IMR-90 (cell line): ENCODE data around the gene TMEM82. TPM values are rescaled to one million over a fixed set of nuclear protein-coding genes. Genes with fewer than 3 reads are reported as not detected.

ENCODE experiments used
- ATAC-seq: fragments of 200-7000 bp; cut with Tn5 transposase; 2 replicates; pipeline ENCODE4 v1.9.1; 2020; ENCODE audit warnings: low read depth, mild to moderate bottlenecking, moderate library complexity
- BruUV-seq: library from RNA; stranded (reverse); fragments of 400-500 nt; replicated peaks from 2 replicates; lab custom pipeline; 2021; lab: Mats Ljungman, UMichigan
- CTCF ChIA-PET: fragments of 300-600 bp; formaldehyde crosslinking; extraction: SDS; loops from one replicate; lab custom pipeline; 2021; ENCODE audit warnings: antibody characterized with exemption; lab: Yijun Ruan, JAX
- POLR2A ChIA-PET: fragments of 300-600 bp; sonication (Branson Sonifier 250); formaldehyde crosslinking; loops from one replicate; lab custom pipeline; 2022; ENCODE audit warnings: antibody characterized with exemption; ENCODE audit not compliant: unreplicated experiment; lab: Charles Lee
- DNase-seq: peaks from one replicate; pipeline ENCODE4 v3.0.0; 2013
- H2AFZ ChIP-seq: replicated peaks from 2 replicates; pipeline ENCODE3; 2013; ENCODE audit warnings: low read length, mild to moderate bottlenecking; ENCODE audit not compliant: poor library complexity
- H2AK5ac ChIP-seq: 2 replicates; pipeline ENCODE4 v1.6.1; 2013; ENCODE audit warnings: low read depth, low read length, inconsistent platforms
- H2AK9ac ChIP-seq: replicated peaks from 2 replicates; pipeline ENCODE3; 2013; ENCODE audit warnings: mild to moderate bottlenecking, low read depth, low read length, moderate library complexity; ENCODE audit not compliant: poor library complexity
- H2BK120ac ChIP-seq: 2 replicates; pipeline ENCODE4 v1.6.1; 2013; ENCODE audit warnings: low read depth, low read length, inconsistent platforms
- H2BK15ac ChIP-seq: 3 replicates; pipeline ENCODE4 v1.6.1; 2013; ENCODE audit warnings: low read depth, low read length, inconsistent platforms
- H2BK20ac ChIP-seq: 2 replicates; pipeline ENCODE4 v1.6.1; 2013; ENCODE audit warnings: low read depth, mild to moderate bottlenecking, inconsistent platforms, low read length, moderate library complexity
- H2BK5ac ChIP-seq: 2 replicates; pipeline ENCODE4 v1.6.1; 2013; ENCODE audit warnings: mild to moderate bottlenecking, low read depth, low read length, inconsistent platforms; ENCODE audit not compliant: poor library complexity, severe bottlenecking
- H3K14ac ChIP-seq: replicated peaks from 2 replicates; pipeline ENCODE4 v1.6.1; 2013; ENCODE audit warnings: low read depth, low read length, inconsistent platforms
- H3K18ac ChIP-seq: 2 replicates; pipeline ENCODE4 v1.6.1; 2013; ENCODE audit warnings: low read depth, low read length, control low read depth
- H3K23ac ChIP-seq: 2 replicates; pipeline ENCODE4 v1.6.1; 2013; ENCODE audit warnings: low read depth, low read length, inconsistent platforms
- H3K27ac ChIP-seq: 2 replicates; pipeline ENCODE4 v1.5.1; 2013; ENCODE audit warnings: mild to moderate bottlenecking, control low read depth, low read length; ENCODE audit not compliant: insufficient read depth
- H3K27me3 ChIP-seq: 2 replicates; pipeline ENCODE4 v1.6.1; 2013; ENCODE audit warnings: low read length; ENCODE audit not compliant: control insufficient read depth, insufficient read depth
- H3K36me3 ChIP-seq: 2 replicates; pipeline ENCODE4 v1.6.1; 2013; ENCODE audit warnings: low read length, mixed read lengths; ENCODE audit not compliant: control insufficient read depth, insufficient read depth
- H3K4ac ChIP-seq: 2 replicates; pipeline ENCODE4 v1.6.1; 2013; ENCODE audit warnings: low read depth, low read length, inconsistent platforms
- H3K4me1 ChIP-seq: 2 replicates; pipeline ENCODE4 v1.6.1; 2013; ENCODE audit warnings: low read length, mixed read lengths; ENCODE audit not compliant: control insufficient read depth, insufficient read depth
- H3K4me2 ChIP-seq: 2 replicates; pipeline ENCODE4 v1.6.1; 2013; ENCODE audit warnings: low read depth, mild to moderate bottlenecking, control low read depth, low read length, moderate library complexity
- H3K4me3 ChIP-seq: 2 replicates; pipeline ENCODE4 v1.5.1; 2013; ENCODE audit warnings: low read depth, mild to moderate bottlenecking, control low read depth, low read length, moderate library complexity; ENCODE audit not compliant: insufficient read depth
- H3K56ac ChIP-seq: 2 replicates; pipeline ENCODE4 v1.6.1; 2013; ENCODE audit warnings: low read length, inconsistent platforms; ENCODE audit not compliant: insufficient read depth; ENCODE audit errors: extremely low read depth
- H3K79me1 ChIP-seq, 2 experiments: 2 replicates each; pipeline ENCODE4 v1.6.1; 2013; ENCODE audit warnings: low read length in 2 of 2, inconsistent platforms in 1 of 2, low read depth in 1 of 2
- H3K9ac ChIP-seq: 2 replicates; pipeline ENCODE4 v1.6.1; 2013; ENCODE audit warnings: low read depth, low read length, control low read depth
- H3K9me1 ChIP-seq: 2 replicates; pipeline ENCODE4 v1.6.1; 2013; ENCODE audit warnings: low read length, inconsistent platforms; ENCODE audit not compliant: insufficient read depth
- H3K9me3 ChIP-seq: 2 replicates; pipeline ENCODE4 v1.6.1; 2013; ENCODE audit warnings: low read length; ENCODE audit not compliant: control insufficient read depth, insufficient read depth
- H4K20me1 ChIP-seq: 2 replicates; pipeline ENCODE4 v1.6.1; 2013; ENCODE audit warnings: low read length, inconsistent platforms; ENCODE audit not compliant: insufficient read depth
- H4K5ac ChIP-seq: 2 replicates; pipeline ENCODE4 v1.6.1; 2013; ENCODE audit warnings: mild to moderate bottlenecking, low read depth, low read length, control low read depth
- H4K8ac ChIP-seq, 2 experiments: 2 replicates each; pipeline ENCODE4 v1.6.1; 2013; ENCODE audit warnings: low read depth in 2 of 2, low read length in 2 of 2, control low read depth in 1 of 2, inconsistent platforms in 1 of 2
- H4K91ac ChIP-seq: 2 replicates; pipeline ENCODE4 v1.6.1; 2013; ENCODE audit warnings: low read depth, low read length, inconsistent platforms; ENCODE audit not compliant: insufficient read depth
- BHLHE40 ChIP-seq: fragments of 150-350 bp; IDR thresholded peaks from 2 replicates; pipeline ENCODE4 v1.6.1; 2016; ENCODE audit warnings: mild to moderate bottlenecking, low read depth, low read length
- CEBPB ChIP-seq: IDR thresholded peaks from 2 replicates; pipeline ENCODE4 v1.6.1; 2012; ENCODE audit warnings: low read depth, low read length, improper control_type of control experiment
- CHD1 ChIP-seq: IDR thresholded peaks from 2 replicates; pipeline ENCODE4 v1.6.1; 2012; ENCODE audit warnings: low read depth, low read length, improper control_type of control experiment
- CTCF ChIP-seq: conservative IDR thresholded peaks from 2 replicates; pipeline ENCODE4 v1.5.1; 2012; ENCODE audit warnings: mild to moderate bottlenecking, low read depth, low read length, improper control_type of control experiment
- FOS ChIP-seq: fragments of 150-350 bp; IDR thresholded peaks from 2 replicates; pipeline ENCODE4 v1.6.1; 2016; ENCODE audit warnings: low read depth, low read length
- MAZ ChIP-seq: IDR thresholded peaks from 2 replicates; pipeline ENCODE4 v1.6.1; 2012; ENCODE audit warnings: low read depth, mild to moderate bottlenecking, low read length, improper control_type of control experiment, moderate library complexity, borderline replicate concordance
- MXI1 ChIP-seq: IDR thresholded peaks from 2 replicates; pipeline ENCODE4 v1.6.1; 2012; ENCODE audit warnings: low read depth, mild to moderate bottlenecking, low read length, moderate library complexity, borderline replicate concordance
- POLR2A ChIP-seq: IDR thresholded peaks from 2 replicates; pipeline ENCODE4 v1.6.1; 2012; ENCODE audit warnings: mild to moderate bottlenecking, low read depth, low read length
- RCOR1 ChIP-seq: IDR thresholded peaks from 2 replicates; pipeline ENCODE4 v1.6.1; 2012; ENCODE audit warnings: mild to moderate bottlenecking, low read length, improper control_type of control experiment; ENCODE audit not compliant: insufficient replicate concordance
- RFX5 ChIP-seq: IDR thresholded peaks from 2 replicates; pipeline ENCODE4 v1.8.0; 2012; ENCODE audit warnings: low read depth, mild to moderate bottlenecking, low read length, moderate library complexity
- SMC3 ChIP-seq: fragments of 150-350 bp; IDR thresholded peaks from 2 replicates; pipeline ENCODE4 v1.6.1; 2016; ENCODE audit warnings: low read depth, mild to moderate bottlenecking, antibody characterized with exemption, low read length, moderate library complexity
- USF2 ChIP-seq: fragments of 150-350 bp; IDR thresholded peaks from 2 replicates; pipeline ENCODE4 v1.6.1; 2017; ENCODE audit warnings: mild to moderate bottlenecking, antibody characterized with exemption, low read length, low read depth
- WGBS, 2 experiments: methylation state at CpG; one replicate each; pipeline versions ENCODE4 v1.1.5 to v1.1.7; 2013; ENCODE audit warnings: missing lambda C conversion rate in 2 of 2; ENCODE audit not compliant: insufficient read length in 1 of 2; ENCODE audit errors: extremely low coverage in 2 of 2; 5-methylcytosine and 5-hydroxymethylcytosine counted together
- dilution Hi-C: fragments of 300-500 bp; cut with HindIII; formaldehyde crosslinking; loops from one replicate; pipeline ENCODE4 v1.14.3; 2018; ENCODE audit warnings: low sequenced_read_pairs; ENCODE audit not compliant: unreplicated experiment
- in situ Hi-C: fragments of 300-500 bp; cut with MboI; formaldehyde crosslinking; loops from 3 replicates; pipeline ENCODE4 v1.14.3; 2019; ENCODE audit warnings: low sequenced_read_pairs, inconsistent platforms, mixed read lengths
- intact Hi-C: fragments of 100-400 bp; cut with micrococcal nuclease; formaldehyde crosslinking; loops from 2 replicates; pipeline ENCODE4 v1.10.0; 2022
- polyA plus RNA-seq, 3 experiments: library from polyadenylated mRNA; depleted of rRNA; stranded (reverse); fragments of >200 nt; gene quantifications; 2 replicates each; pipeline ENCODE4 v1.2.3, GENCODE V29; 2012; ENCODE audit warnings: low replicate concordance in 1 of 3
- total RNA-seq: library from RNA; depleted of rRNA; stranded (reverse); fragments of >200 nt; gene quantifications from 2 replicates; pipeline ENCODE4 v1.2.3, GENCODE V29; 2012

Gene TMEM82
- total and polyA plus RNA-seq, 2 of the 4 experiments (the other 2 are of a cell fraction), result not detected

GRCh38 chr1:15736892-15737261, 5.4 kb upstream of the TMEM82 start (continued):
- TF ChIP-seq USF2, result no peak
- no peak for TF ChIP-seq MAZ

GRCh38 chr1:15737324-15738319, 4.7 kb upstream of the TMEM82 start:
- no peaks in the 10 kb centered on the region for H3K9me3 ChIP-seq
- no peak for ATAC-seq
- in situ Hi-C loops, result no loop called here
- no peak overlapping the region for H2BK15ac ChIP-seq
- H3K14ac ChIP-seq, result no peak overlapping the region
- no peaks in the 10 kb centered on the region for H3K27me3 ChIP-seq
- intact Hi-C loops, result no loop called here
- H4K20me1 ChIP-seq, result no peaks in the 10 kb centered on the region; the same call in 1 of the 2 replicates
- no peak overlapping the region for H3K27ac ChIP-seq
- no peak overlapping the region for H3K18ac ChIP-seq
- dilution Hi-C loops, result no loop called here
- no peak overlapping the region for H2BK20ac ChIP-seq
- no peak for DNase-seq
- H2BK120ac ChIP-seq, result no peak overlapping the region
- H2AK9ac ChIP-seq, result no peak overlapping the region
- ChIA-PET POLR2A (no interaction called here), CTCF (no interaction called here)
- H3K23ac ChIP-seq, result no peak overlapping the region
- H3K9me1 ChIP-seq, result no peaks in the 10 kb centered on the region
- H2AFZ ChIP-seq, result no peak overlapping the region
- no peaks in the 10 kb centered on the region; a peak in 1 of 4 replicates for H3K79me1 ChIP-seq
- WGBS, 2 experiments, result 89% methylated on average over 12 of the region's 20 CpGs; no CpG with 5 or more reads in 1 of the 2 experiments
- no peak overlapping the region for H4K91ac ChIP-seq
- H4K5ac ChIP-seq, result no peak overlapping the region
- H3K56ac ChIP-seq, result no peak overlapping the region
- no peak overlapping the region for H3K4me3 ChIP-seq
- H3K9ac ChIP-seq, result no peak overlapping the region
- H3K36me3 ChIP-seq, result peaks cover 26% of the 10 kb centered on the region
- no peak overlapping the region for H2AK5ac ChIP-seq
- H3K4me1 ChIP-seq, result no peaks in the 10 kb centered on the region
- H2BK5ac ChIP-seq, result no peak overlapping the region
- no TSS peak for BruUV-seq
- no peak overlapping the region for H3K4ac ChIP-seq
- H4K8ac ChIP-seq, result no peak overlapping the region
- no peak overlapping the region for H3K4me2 ChIP-seq
- no peak for TF ChIP-seq POLR2A
- no peak for TF ChIP-seq MAZ
- TF ChIP-seq USF2, result no peak
- no peak for TF ChIP-seq CTCF
- TF ChIP-seq MXI1, result no peak
- no peak for TF ChIP-seq CEBPB
- no peak for TF ChIP-seq BHLHE40
- no peak for TF ChIP-seq CHD1
- no peak for TF ChIP-seq RCOR1
- TF ChIP-seq RFX5, result no peak
- TF ChIP-seq SMC3, result no peak
- no peak for TF ChIP-seq FOS
